ENCODE measurements around the gene TSPEAR. TPM values are rescaled to one million over a fixed set of nuclear protein-coding genes. Genes with fewer than 3 reads are reported as not detected.
A peak's percentile ranks its signal among the peaks of the same experiment; 100 is the strongest.
"Not testable (repeated sequence)": the region's sequence is repeated elsewhere in the genome, so short reads cannot be mapped to it uniquely, and the experiment has no call there.

TSPEAR gene
- total RNA-seq, 2 experiments from 2014 or later: not detected

DNA sequence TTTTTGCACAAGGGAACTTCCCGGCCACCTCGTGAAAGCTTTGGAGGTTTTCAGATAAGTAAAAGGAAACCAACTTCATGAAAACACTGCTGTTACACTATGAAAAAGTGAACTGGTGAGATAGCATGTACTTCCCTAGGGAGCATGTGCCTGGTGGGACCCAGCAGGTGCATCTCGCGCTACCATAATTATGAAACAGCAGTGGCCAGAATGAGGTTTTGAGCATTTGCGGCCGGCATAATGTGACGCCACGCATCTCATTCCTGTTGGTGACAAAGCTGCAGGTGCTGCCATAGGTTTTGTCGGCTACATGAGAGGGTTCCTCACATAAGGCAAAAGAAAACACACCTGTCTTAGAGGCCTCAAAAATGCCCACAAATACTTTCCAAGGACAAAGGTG is 154.5 kb downstream of the TSPEAR start:
- CTCF ChIA-PET: no interaction called here
- no peak for ATAC-seq
- H3K36me3 Mint-ChIP-seq: peaks cover 2% of the 10 kb centered on the region
- DNase-seq: peak; percentile 21
- H3K4me3 Mint-ChIP-seq: no peak overlapping the region
- peaks cover 2% of the 10 kb centered on the region for H3K9me3 Mint-ChIP-seq (ENCODE audit: low read depth)
- H3K27ac Mint-ChIP-seq: no peak overlapping the region
- H3K4me1 Mint-ChIP-seq: no peaks in the 10 kb centered on the region
- peaks cover 13% of the 10 kb centered on the region for H3K27me3 Mint-ChIP-seq

DNA sequence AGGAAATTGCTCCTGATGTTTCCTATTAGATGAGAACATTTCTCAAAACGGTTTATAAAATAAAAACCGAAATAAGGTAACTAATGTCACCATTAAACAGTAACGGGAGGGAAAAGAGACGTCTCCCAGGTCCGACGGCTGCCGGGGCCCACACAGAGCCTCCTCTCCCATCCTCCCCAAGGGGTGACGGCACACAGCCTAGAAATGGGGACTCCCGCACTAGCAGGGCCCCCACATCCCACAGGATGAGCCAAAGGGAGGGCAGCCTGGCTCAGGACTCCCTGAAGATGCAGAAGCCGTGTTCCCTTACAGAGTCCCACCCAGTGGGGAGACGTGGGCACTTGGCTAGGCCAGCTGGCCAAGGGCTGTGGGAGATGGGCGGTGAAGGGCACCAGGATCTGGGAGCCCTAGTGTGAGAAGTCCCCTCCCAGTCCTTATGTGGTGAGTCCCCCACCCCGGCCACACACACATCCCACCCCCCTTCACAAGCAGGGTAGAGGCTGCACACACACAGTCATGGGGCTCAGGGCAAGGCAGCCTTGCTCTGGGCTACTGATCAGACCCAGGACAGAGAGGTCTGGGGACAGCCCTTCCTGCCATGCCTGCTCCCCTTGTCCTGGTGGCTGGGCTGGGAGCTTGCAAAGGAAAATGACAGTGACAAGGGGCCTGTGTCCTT is 156.0 kb downstream of the TSPEAR start:
- ATAC-seq (no peak), DNase-seq (peak; percentile 26)
- Mint-ChIP-seq H3K4me3 (no peak overlapping the region), H3K4me1 (no peaks in the 10 kb centered on the region), H3K27me3 (peaks cover 2% of the 10 kb centered on the region), H3K9me3 (ENCODE audit: low read depth) (peaks cover 2% of the 10 kb centered on the region), H3K27ac (no peak overlapping the region), H3K36me3 (peaks cover 2% of the 10 kb centered on the region)
- CTCF ChIA-PET: no interaction called here

DNA sequence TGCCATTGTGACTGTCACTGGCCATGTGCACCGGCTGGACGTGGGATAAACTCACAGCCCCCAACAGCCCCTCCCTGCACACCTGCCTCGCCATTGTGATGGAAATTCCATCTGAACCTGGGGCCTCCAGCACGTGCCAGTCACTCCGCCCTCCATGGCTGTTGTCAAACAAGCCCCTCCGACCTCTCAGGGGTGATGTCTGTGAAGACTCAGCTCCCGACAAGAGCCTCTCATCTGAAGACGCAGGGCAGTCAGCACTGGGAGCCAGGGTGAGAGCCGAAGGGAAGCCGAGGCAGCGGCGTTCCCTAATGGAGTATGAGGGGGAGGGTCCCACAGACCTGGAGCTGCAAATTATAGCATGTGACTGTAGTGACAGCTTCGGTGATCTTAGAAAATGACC is 158.7 kb downstream of the TSPEAR start:
- H3K27ac Mint-ChIP-seq: no peak overlapping the region

DNA sequence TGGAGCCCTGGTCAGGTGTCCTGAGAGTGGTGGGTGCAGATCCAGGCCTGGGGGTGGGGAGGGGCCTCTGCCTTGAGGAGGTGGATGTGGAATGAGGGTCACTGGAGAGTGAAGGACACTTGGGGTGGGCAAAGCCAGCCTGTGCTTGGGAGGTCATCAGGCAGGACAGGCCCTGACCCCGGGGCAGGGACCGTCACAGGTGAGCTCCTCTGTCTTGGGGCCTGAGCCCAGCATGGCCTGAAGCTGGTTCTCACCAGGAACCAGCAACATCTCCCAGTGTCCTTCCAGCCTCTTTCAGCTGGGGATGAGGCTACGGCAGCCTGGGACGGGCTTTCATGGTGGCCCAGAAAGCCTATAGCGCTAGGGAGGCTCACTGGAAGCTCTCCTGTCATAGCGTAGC is 159.2 kb downstream of the TSPEAR start:
- peak; percentile 23 for DNase-seq
- Mint-ChIP-seq H3K36me3 (peaks cover 9% of the 10 kb centered on the region), H3K4me1 (peaks cover 11% of the 10 kb centered on the region), H3K9me3 (ENCODE audit: low read depth) (peaks cover 6% of the 10 kb centered on the region), H3K27me3 (no peaks in the 10 kb centered on the region), H3K4me3 (no peak overlapping the region), H3K27ac (no peak overlapping the region)
- ATAC-seq: no peak
- CTCF ChIA-PET: no interaction called here

More for the DNA sequence above, 158.7 kb downstream of the TSPEAR start:
- no peak for ATAC-seq
- Mint-ChIP-seq H3K36me3 (peaks cover 4% of the 10 kb centered on the region), H3K4me3 (no peak overlapping the region), H3K4me1 (peaks cover 5% of the 10 kb centered on the region), H3K9me3 (ENCODE audit: low read depth) (peaks cover under 1% of the 10 kb centered on the region), H3K27me3 (no peaks in the 10 kb centered on the region)
- DNase-seq: peak; percentile 23
- CTCF ChIA-PET: no interaction called here

DNA sequence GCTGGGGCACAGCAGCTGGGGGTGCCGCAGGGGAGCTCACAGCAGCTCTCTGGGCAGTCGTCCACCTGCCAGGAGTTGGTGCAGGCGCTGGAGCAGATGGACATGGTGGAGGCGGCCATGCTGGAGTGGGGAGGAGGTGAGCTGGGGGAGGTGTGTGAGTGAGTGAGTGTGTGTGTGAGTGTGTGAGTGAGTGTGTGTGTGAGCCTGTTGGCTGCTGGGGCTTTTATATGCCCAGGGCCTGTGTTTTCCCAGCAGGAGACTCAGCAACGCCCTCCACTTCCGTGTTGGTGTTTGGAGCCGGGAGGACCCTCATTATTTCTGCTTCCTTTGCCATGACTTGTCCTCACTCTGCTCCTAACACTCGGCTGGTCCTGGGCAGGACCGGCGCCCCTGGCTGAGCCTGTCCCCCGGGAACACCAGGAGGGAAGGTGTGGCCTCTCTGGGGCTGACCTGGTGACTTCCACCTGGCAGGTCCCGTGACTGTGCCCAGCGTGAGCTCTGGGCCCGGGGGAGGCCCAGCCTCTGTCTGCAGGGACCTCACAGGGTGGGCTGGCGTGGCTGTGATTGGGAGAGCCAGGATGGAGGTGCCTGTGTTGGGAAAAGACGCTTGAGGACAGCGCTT is 159.9 kb downstream of the TSPEAR start, which contains the start of gene KRTAP10-2:
Gene KRTAP10-2, minus strand, starts transcription at position 166 of the 622 bp plus-strand sequence. Its CDS starts 47 bp downstream, at position 119.
- peak; percentile 29 for DNase-seq
- ATAC-seq: no peak
- CTCF ChIA-PET: no interaction called here
- peaks cover 12% of the 10 kb centered on the region for H3K9me3 Mint-ChIP-seq (ENCODE audit: low read depth)
- H3K4me1 Mint-ChIP-seq: peaks cover 14% of the 10 kb centered on the region
- no peaks in the 10 kb centered on the region for H3K27me3 Mint-ChIP-seq
- peaks cover 16% of the 10 kb centered on the region for H3K36me3 Mint-ChIP-seq
- H3K4me3 Mint-ChIP-seq: no peak within 1 kb of the TSS
- no peak within 1 kb of the TSS for H3K27ac Mint-ChIP-seq

DNA sequence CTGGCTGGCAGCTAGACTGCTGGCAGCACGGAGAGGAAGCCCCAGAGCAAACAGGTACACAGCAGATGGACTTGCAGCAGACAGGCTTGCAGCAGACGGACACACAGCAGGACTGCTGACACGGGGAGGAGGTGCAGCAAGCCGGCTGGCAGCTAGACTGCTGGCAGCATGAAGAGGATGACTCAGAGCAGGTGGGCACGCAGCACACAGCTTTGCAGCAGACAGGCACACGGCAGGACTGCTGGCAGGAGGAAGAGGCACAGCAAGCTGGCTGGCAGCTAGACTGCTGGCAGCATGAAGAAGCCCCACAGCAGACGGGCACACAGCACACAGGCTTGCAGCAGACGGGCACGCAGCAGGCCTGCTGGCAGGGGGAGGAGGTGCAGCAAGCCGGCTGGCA is 160.6 kb downstream of the TSPEAR start:
- ATAC-seq (no peak), DNase-seq (peak; percentile 34)
- CTCF ChIA-PET: no interaction called here
- peaks cover 16% of the 10 kb centered on the region for H3K36me3 Mint-ChIP-seq
- H3K27me3 Mint-ChIP-seq: no peaks in the 10 kb centered on the region
- H3K27ac Mint-ChIP-seq: no peak overlapping the region
- H3K4me3 Mint-ChIP-seq: no peak overlapping the region
- H3K9me3 Mint-ChIP-seq (ENCODE audit: low read depth): peaks cover 12% of the 10 kb centered on the region
- H3K4me1 Mint-ChIP-seq: peaks cover 14% of the 10 kb centered on the region

DNA sequence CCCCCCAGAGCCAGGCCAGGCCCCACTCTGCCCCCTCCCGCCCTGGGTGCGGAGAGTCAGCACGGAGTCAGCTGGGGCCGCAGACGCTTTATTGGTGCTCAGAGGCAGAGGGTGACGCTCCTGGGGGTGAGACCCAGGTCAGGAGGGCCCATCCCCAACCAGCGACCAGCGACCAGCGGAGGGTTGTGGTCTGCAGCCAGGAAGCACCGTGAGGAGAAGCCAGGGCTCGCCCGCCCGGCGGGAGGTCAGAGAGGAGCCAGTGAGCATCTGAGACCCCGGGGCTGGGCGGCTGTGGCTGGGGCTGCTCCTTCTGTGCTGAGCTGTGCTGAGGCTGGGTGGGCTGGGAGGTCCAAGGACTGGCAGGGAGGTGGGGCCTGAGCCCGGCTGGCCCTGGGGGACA is 161.1 kb downstream of the TSPEAR start:
- H3K4me3 Mint-ChIP-seq, ATAC-seq, H3K27ac Mint-ChIP-seq, CTCF ChIA-PET, H3K27me3 Mint-ChIP-seq: not testable (repeated sequence)
- Mint-ChIP-seq H3K9me3 (ENCODE audit: low read depth) (peaks cover 14% of the 10 kb centered on the region), H3K36me3 (peaks cover 19% of the 10 kb centered on the region), H3K4me1 (peaks cover 14% of the 10 kb centered on the region)
- DNase-seq: peak; percentile 31

DNA sequence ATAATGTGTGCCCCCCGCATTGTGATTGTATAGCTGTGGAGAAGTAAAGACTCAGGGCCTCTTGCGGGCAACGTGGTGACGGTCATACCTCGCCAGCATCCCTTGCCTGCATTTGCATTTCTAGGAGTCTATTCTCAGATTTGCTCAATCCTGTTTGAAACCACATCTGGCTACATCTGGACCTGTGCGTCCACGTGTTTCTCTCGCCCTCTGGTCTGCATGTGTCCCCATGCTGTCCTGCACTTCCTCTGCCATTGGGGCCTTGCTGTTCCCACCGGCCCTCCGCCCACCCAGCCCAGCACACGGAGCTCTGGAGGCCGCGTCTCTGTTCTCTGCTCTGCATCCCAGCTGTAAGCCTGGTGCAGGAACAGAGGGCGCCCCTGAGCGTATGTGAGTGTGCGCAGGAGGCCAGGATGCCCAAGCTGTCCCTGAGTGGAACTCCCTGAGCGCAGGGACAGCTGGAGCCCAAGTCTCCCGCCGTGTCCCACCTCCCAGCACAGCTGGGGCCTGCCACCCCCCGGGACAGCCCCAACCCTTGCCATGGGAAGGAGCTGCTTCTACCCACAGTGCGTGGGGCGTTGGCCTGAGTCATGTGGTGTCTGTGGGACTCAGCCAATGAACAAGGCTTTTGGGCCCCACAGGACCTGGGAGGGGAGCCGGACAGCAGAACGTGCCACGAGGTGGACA is 161.7 kb downstream of the TSPEAR start:
- CTCF ChIA-PET: no interaction called here
- peaks cover 19% of the 10 kb centered on the region for H3K36me3 Mint-ChIP-seq

DNA sequence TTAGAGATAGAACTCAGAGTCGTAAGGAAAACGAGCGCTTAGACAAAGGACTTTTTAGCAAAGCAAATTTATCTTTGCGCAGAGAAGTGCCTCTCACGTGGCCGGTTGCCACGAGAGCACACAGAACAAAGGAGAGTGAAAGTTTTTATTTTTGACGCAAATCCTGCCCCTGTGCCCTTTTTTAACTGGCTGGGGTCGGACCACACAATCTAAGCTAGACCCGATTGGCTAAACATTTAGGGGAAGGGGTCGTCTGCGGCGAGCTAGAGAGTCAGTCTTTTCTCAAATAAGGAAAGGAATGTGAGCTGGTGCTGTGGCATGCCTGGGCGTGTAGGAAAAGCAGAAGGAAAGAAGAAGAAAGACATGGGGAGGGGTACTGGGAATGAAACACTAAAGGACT is 162.4 kb downstream of the TSPEAR start:
- Mint-ChIP-seq H3K27ac (no peak overlapping the region), H3K4me3 (no peak overlapping the region), H3K9me3 (ENCODE audit: low read depth) (peaks cover 14% of the 10 kb centered on the region), H3K4me1 (peaks cover 14% of the 10 kb centered on the region), H3K27me3 (no peaks in the 10 kb centered on the region), H3K36me3 (peaks cover 19% of the 10 kb centered on the region)
- ATAC-seq (no peak), DNase-seq (no peak)
- CTCF ChIA-PET: no interaction called here

More for the DNA sequence above, 161.7 kb downstream of the TSPEAR start:
- H3K4me1 Mint-ChIP-seq: peaks cover 14% of the 10 kb centered on the region
- no peak overlapping the region for H3K4me3 Mint-ChIP-seq
- H3K27me3 Mint-ChIP-seq: no peaks in the 10 kb centered on the region
- H3K9me3 Mint-ChIP-seq (ENCODE audit: low read depth): peaks cover 14% of the 10 kb centered on the region
- DNase-seq: peak; percentile 32
- ATAC-seq: no peak
- H3K27ac Mint-ChIP-seq: no peak overlapping the region

DNA sequence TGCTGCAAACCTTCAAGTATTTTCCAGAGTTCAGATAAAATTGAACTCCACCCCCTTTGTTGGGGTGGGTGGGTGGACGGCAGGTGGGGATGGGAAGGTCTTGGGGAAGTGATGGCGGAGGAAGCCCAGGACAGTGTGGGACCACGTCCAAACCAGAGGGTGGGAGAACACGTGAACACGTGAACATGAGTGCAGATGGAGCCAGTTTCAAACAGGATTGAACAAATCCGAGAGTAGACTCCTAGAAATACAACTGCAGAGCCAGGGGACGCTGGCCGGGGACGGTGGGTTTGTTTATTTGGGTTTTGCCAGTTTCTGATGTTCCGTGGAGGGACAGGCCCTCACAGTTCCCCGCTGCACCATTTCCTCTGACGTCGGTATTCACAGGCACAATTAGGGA is 163.0 kb downstream of the TSPEAR start:
- DNase-seq: peak; percentile 21
- CTCF ChIA-PET: interaction anchor here (1.0 to 1.9 kb wide), 2 partner anchors 26 to 245 kb away, joined by 5 to 8 read pairs; no protein-coding TSS in a partner anchor
- no peak overlapping the region for H3K27ac Mint-ChIP-seq
- no peak for ATAC-seq
- peaks cover 14% of the 10 kb centered on the region for H3K9me3 Mint-ChIP-seq (ENCODE audit: low read depth)
- H3K27me3 Mint-ChIP-seq: no peaks in the 10 kb centered on the region
- H3K36me3 Mint-ChIP-seq: peaks cover 19% of the 10 kb centered on the region
- peaks cover 14% of the 10 kb centered on the region for H3K4me1 Mint-ChIP-seq
- H3K4me3 Mint-ChIP-seq: no peak overlapping the region

DNA sequence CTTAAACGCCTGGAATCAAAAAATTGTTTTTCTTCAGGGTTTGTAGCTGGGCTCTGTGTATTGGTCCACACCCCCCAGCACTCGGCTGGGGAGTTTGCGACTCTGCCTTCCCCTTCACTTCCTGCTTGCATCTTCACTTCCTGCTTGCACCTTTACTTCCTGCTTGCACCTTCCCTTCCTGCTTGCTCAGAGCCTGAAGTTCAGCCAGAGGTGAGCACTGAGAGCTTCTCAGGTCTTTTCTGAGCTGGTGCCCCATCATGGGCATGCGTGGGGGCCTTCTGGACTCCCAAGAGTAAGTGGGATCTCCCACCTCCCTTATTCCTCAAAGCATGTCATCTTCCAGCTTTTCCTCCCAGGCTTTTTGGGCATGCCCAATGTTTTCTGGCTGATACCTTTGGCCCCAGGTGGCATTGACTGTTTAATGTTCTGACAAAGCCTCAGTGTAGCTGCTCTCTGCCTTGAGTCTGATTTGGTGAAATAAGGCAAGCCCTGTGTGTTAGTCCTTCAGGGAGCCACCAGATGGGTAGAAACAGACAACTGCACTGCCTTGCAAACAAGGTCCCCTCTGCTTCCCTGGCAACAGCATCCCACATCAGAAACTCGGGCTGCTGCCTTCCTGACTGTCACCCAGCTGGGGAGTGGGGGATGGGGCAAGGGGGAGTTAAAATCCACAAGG is 163.6 kb downstream of the TSPEAR start:
- Mint-ChIP-seq H3K27ac (peak overlapping the region; percentile 70), H3K4me1 (peaks cover 14% of the 10 kb centered on the region), H3K9me3 (ENCODE audit: low read depth) (peaks cover 14% of the 10 kb centered on the region), H3K36me3 (peaks cover 19% of the 10 kb centered on the region), H3K27me3 (no peaks in the 10 kb centered on the region), H3K4me3 (peak overlapping the region; percentile 23)
- peak; percentile 52 for DNase-seq
- CTCF ChIA-PET: interaction anchor here (0.5 to 1.9 kb wide), 5 partner anchors 27 to 246 kb away, joined by 3 to 8 read pairs (median 3); no protein-coding TSS in a partner anchor
- peak; percentile 76 for ATAC-seq

DNA sequence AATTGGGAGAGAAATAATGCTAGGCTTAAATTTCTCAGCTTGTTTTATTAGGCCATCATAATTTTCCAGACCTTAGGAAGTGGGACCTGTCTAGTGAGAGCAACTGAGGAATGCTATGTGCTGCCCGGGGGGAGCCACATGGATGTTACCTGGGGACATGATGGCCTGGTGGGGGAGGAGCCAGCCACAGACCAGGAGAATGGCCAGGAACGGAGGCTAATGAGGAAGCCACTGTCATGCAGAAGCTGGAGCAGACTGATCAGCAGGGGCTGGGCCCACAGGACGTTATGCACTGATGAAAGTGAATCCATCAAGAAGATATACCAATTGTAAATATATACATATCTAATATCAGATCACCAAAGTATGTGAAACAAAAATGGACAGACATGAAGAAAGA is 166.8 kb downstream of the TSPEAR start:
- CTCF ChIA-PET: no interaction called here
- Mint-ChIP-seq H3K4me3 (no peak overlapping the region), H3K9me3 (ENCODE audit: low read depth) (peaks cover 16% of the 10 kb centered on the region), H3K4me1 (peaks cover 14% of the 10 kb centered on the region), H3K27ac (no peak overlapping the region), H3K27me3 (no peaks in the 10 kb centered on the region), H3K36me3 (peaks cover 20% of the 10 kb centered on the region)
- DNase-seq: peak; percentile 33
- no peak for ATAC-seq

DNA sequence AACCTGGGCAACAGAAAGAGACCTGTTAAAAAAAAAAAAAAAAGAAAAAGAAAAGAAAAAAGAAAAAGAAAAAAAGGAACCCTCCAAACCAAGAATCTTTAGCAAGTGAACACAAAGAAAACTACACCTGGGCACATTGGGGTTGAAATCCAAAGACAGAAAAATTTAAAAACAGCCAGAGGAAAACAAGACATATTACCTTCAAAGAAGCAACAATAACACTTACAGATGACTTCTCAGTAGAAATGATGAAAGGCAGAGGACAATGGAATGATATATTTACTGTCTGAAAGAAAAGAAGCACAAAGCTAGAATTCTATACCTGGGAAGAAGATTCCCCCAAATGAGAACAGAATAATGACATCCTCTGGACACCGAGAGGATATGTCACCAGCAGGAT is 168.7 kb downstream of the TSPEAR start:
- H3K27me3 Mint-ChIP-seq: no peaks in the 10 kb centered on the region

More for the DNA sequence above, 168.7 kb downstream of the TSPEAR start:
- Mint-ChIP-seq H3K4me3 (no peak overlapping the region), H3K9me3 (ENCODE audit: low read depth) (peaks cover 16% of the 10 kb centered on the region), H3K27ac (no peak overlapping the region), H3K4me1 (peaks cover 9% of the 10 kb centered on the region), H3K36me3 (peaks cover 17% of the 10 kb centered on the region)
- CTCF ChIA-PET: no interaction called here
- no peak for DNase-seq
- ATAC-seq: no peak

Measured in activated CD8-positive, alpha-beta memory T cell treated with anti-CD3 and anti-CD28 coated beads, Interleukin-2, amount 10 ng/mL, durations not matched to agents 7 days and 5 days (primary cell).